Measurements from ENCODE around the gene ANAPC7.
"Not testable (repeated sequence)": the region's sequence is repeated elsewhere in the genome, so short reads cannot be mapped to it uniquely, and the experiment has no call there.

- TF ChIP-seq CTCF, POLR2A, EP300 (IDR thresholded peaks at IDR 0.05): not testable (repeated sequence)
Observed at GRCh38 chr12:110420644-110421043, 17.1 kb upstream of the ANAPC7 start.
